ENCODE data around the gene REG1A. TPM values are rescaled to one million over a fixed set of nuclear protein-coding genes. Genes with fewer than 3 reads are reported as not detected.

The REG1A gene, protein sequence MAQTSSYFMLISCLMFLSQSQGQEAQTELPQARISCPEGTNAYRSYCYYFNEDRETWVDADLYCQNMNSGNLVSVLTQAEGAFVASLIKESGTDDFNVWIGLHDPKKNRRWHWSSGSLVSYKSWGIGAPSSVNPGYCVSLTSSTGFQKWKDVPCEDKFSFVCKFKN
- under 1 TPM in 1 of 4 donors, not detected in 3; 0.45 TPM for total RNA-seq

DNA sequence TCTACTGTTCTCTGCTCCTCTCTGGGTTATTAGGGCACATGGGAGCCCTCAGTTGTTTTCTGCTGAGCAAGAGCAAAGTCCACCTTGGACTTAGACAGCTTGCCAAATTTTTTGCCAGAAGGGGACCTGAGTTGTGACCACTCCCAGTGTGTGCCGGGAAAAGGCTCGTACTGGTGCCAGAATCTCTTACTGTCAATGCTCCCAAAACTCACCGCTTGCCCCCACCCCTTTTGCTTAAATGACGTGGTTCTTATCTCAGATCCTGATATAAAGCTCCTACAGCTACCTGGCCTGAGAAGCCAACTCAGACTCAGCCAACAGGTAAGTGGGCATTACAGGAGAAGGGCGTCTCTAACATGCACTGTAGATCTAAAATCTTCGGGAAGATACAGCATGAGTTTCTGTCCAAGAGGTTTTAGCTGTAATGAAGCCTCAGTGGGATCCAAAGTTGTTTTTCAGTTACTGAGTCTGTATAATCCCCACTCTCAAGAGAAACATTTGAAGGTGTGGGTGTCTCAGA is at the start of gene REG1A:
REG1A (plus strand) TSS at position 295 of the 520 bp plus-strand sequence. CDS start 374 bp downstream, outside the sequence.
- WGBS, result 78% methylated on average over 6 of the region's 6 CpGs
- Histone ChIP-seq H3K27me3 (no peaks in the 10 kb centered on the region), H3K4me1 (no peaks in the 10 kb centered on the region), H3K9me3 (no peaks in the 10 kb centered on the region), H3K4me3 (no peak within 1 kb of the TSS), H3K27ac (replicated peaks in 1 of 4) (no peak within 1 kb of the TSS), H3K36me3 (no peaks in the 10 kb centered on the region)
- DNase-seq (ENCODE audit: extremely low spot score), result no peak
- intact Hi-C loops (cut with DNase I), result no loop called here
- TF ChIP-seq, protein P1, sequence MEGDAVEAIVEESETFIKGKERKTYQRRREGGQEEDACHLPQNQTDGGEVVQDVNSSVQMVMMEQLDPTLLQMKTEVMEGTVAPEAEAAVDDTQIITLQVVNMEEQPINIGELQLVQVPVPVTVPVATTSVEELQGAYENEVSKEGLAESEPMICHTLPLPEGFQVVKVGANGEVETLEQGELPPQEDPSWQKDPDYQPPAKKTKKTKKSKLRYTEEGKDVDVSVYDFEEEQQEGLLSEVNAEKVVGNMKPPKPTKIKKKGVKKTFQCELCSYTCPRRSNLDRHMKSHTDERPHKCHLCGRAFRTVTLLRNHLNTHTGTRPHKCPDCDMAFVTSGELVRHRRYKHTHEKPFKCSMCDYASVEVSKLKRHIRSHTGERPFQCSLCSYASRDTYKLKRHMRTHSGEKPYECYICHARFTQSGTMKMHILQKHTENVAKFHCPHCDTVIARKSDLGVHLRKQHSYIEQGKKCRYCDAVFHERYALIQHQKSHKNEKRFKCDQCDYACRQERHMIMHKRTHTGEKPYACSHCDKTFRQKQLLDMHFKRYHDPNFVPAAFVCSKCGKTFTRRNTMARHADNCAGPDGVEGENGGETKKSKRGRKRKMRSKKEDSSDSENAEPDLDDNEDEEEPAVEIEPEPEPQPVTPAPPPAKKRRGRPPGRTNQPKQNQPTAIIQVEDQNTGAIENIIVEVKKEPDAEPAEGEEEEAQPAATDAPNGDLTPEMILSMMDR (IDR thresholded peaks at IDR 0.05), result no peak
- TF ChIP-seq POLR2AphosphoS5 (IDR thresholded peaks at IDR 0.05) (no peak), EP300 (IDR thresholded peaks at IDR 0.05) (no peak), POLR2A (IDR thresholded peaks at IDR 0.05; ENCODE audit: low read depth) (no peak)

DNA sequence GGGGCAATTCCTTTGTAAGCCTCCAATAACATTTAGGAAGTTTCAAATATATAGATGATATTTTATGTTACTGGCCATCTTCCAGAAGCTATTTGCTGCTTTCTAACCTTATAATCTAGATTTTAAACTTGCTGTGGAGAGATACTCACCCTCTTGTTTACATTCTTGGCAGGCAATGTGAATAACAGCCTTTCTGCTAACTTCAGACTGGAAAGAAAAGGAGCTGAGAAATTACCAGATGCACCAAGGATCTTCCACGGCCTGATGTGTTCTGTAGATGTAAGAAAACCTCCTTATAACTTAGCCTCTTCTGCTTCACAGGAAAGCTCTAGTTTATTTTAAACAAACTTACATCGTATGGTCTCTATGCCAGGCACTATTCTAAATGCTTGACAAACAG is 49.2 kb upstream of the REG1A start:
- intact Hi-C loops (cut with DNase I), result no loop called here
- no peak overlapping the region for H3K4me3 ChIP-seq
- H3K27me3 ChIP-seq, result no peaks in the 10 kb centered on the region
- peaks cover 0 to 3% (median 0%) of the 10 kb centered on the region in 4 donors for H3K9me3 ChIP-seq
- no peaks in the 10 kb centered on the region for H3K4me1 ChIP-seq
- TF ChIP-seq EP300 (IDR thresholded peaks at IDR 0.05) (no peak), POLR2AphosphoS5 (IDR thresholded peaks at IDR 0.05) (no peak), POLR2A (IDR thresholded peaks at IDR 0.05; ENCODE audit: low read depth) (no peak)
- TF ChIP-seq, protein P1 (IDR thresholded peaks at IDR 0.05), result no peak
- H3K27ac ChIP-seq (replicated peaks in 1 of 4), result no peak overlapping the region
- H3K36me3 ChIP-seq, result no peaks in the 10 kb centered on the region
- WGBS, result 38% methylated on average over 2 of the region's 2 CpGs
- DNase-seq (ENCODE audit: extremely low spot score), result no peak

DNA sequence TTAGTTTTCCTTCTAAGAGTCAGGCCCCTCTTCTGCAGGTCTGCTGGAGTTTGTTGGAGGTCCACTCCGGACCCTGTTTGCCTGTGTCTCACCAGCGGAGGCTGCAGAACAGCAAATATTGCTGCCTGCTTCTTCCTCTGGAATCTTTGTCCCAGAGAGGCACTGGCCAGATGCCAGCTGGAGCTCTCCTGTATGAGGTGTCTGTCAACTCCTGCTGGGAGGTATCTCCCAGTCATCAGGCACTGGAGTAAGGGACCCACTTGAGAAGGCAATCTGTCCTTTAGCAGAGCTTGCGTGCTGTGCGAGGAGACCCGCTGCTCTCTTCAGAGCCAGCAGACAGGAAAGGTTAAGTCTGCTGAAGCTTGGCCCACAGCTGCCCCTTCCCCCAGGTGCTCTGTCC is 37.3 kb upstream of the REG1A start:
- peaks cover 0 to 3% (median 0%) of the 10 kb centered on the region in 4 donors for H3K27me3 ChIP-seq
- intact Hi-C loops (cut with DNase I), result no loop called here
- no peak for TF ChIP-seq EP300 (IDR thresholded peaks at IDR 0.05)
- no peak for TF ChIP-seq POLR2AphosphoS5 (IDR thresholded peaks at IDR 0.05)
- TF ChIP-seq POLR2A (IDR thresholded peaks at IDR 0.05; ENCODE audit: low read depth), result no peak
- TF ChIP-seq, protein P1 (IDR thresholded peaks at IDR 0.05), result no peak
- H3K4me3 ChIP-seq, result no peak overlapping the region
- H3K4me1 ChIP-seq, result no peaks in the 10 kb centered on the region
- 93% methylated on average over 2 of the region's 5 CpGs for WGBS
- DNase-seq (ENCODE audit: extremely low spot score), result no peak
- H3K27ac ChIP-seq (replicated peaks in 1 of 4), result no peak overlapping the region
- no peaks in the 10 kb centered on the region for H3K36me3 ChIP-seq
- H3K9me3 ChIP-seq, result no peaks in the 10 kb centered on the region

DNA sequence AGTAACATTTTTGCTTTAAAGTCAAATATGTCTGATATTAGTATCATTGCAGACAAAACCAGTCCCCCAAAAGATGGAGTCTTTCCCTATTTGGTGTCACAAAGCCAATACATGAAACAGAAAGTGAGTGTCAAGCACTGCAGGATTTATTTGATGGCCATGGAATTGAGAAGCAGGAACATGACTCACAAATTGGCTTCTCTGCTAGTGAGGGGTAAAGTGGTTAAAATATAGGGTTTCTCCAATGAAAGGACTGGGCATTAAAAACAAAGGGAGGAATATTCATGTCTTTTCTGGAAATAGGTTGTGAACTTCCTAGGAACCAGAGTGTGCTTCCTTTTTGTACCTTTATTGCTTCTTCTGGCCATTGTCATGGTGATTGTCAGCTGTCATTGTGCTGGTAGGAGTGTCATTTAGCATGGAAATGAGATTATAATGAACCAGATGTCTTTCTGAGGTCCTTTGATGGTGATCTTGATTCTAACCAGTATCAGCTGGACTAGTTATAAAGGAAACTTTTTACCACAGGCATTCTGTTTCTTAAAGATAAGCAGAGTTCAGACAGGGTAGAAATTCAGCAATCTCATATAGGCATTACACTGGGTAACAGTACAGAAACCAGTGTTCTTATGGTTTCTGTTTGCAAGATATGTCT is 36.6 kb upstream of the REG1A start:
- intact Hi-C loops (cut with DNase I), result no loop called here
- Histone ChIP-seq H3K4me1 (no peaks in the 10 kb centered on the region), H3K36me3 (no peaks in the 10 kb centered on the region), H3K4me3 (no peak overlapping the region), H3K9me3 (no peaks in the 10 kb centered on the region), H3K27me3 (peaks cover 0 to 3% (median 0%) of the 10 kb centered on the region in 4 donors), H3K27ac (replicated peaks in 1 of 4) (no peak overlapping the region)
- TF ChIP-seq EP300 (IDR thresholded peaks at IDR 0.05) (no peak), POLR2A (IDR thresholded peaks at IDR 0.05; ENCODE audit: low read depth) (no peak), POLR2AphosphoS5 (IDR thresholded peaks at IDR 0.05) (no peak)
- TF ChIP-seq, protein P1 (IDR thresholded peaks at IDR 0.05), result no peak
- no peak for DNase-seq (ENCODE audit: extremely low spot score)
